GM12891 (cell line): ENCODE measurements around the gene ANKRD30A.
"Not testable (repeated sequence)": the region's sequence is repeated elsewhere in the genome, so short reads cannot be mapped to it uniquely, and the experiment has no call there.

Source experiments
- DNase-seq: peaks from one replicate; pipeline ENCODE4 v3.0.0; 2011; ENCODE audit warnings: low spot score; ENCODE audit not compliant: insufficient read length
- FAIRE-seq: peaks from 2 replicates; lab custom pipeline; 2011; peaks lifted over from hg19 to GRCh38; lab: Jason Lieb, UNC
- PAX5 ChIP-seq: IDR thresholded peaks from 2 replicates; pipeline ENCODE4 v1.6.1; 2011; ENCODE audit warnings: low read length, moderate library complexity, mild to moderate bottlenecking; ENCODE audit not compliant: insufficient read depth, severe bottlenecking
- POLR2A ChIP-seq: IDR thresholded peaks from 2 replicates; pipeline ENCODE4 v1.6.1; 2011; ENCODE audit warnings: low read depth, low read length, control low read depth
- POLR2AphosphoS5 ChIP-seq: IDR thresholded peaks from 2 replicates; pipeline ENCODE4 v1.6.1; 2011; ENCODE audit warnings: low read depth, low read length, control low read depth
- POU2F2 ChIP-seq: IDR thresholded peaks from 2 replicates; pipeline ENCODE4 v1.6.1; 2011; ENCODE audit warnings: low read depth, mild to moderate bottlenecking, control low read depth, low read length, moderate library complexity
- SPI1 ChIP-seq: IDR thresholded peaks from 2 replicates; pipeline ENCODE4 v1.6.1; 2011; ENCODE audit warnings: low read depth, low read length, control low read depth
- TAF1 ChIP-seq: IDR thresholded peaks from 2 replicates; pipeline ENCODE4 v1.6.1; 2011; ENCODE audit warnings: low read depth, low read length, control low read depth

ANKRD30A gene

DNA sequence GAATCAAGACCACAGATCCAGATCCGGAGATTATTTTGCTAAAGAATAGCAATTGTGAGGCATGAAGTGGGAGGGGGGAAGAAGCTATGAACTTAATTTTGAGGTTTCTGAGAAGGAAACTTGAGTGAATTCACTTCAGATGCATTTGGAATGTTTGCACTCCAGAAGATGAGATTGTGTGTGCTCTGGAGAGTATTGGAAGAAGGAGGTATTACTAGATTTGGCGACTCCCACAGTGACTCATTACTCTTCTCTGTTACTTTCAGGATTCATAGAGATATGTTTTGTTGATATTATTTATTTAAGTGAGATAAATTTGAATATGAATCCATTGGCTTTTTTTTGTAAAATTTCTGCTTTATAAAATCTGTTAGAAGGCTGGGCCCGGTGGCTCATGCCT, 80.7 kb downstream of the ANKRD30A start:
- no peak for TF ChIP-seq PAX5
- no peak for TF ChIP-seq POLR2AphosphoS5
- TF ChIP-seq POLR2A, result no peak
- TF ChIP-seq TAF1, result no peak
- no peak for TF ChIP-seq SPI1
- TF ChIP-seq POU2F2, result no peak
- no peak for DNase-seq
- FAIRE-seq, result no peak

GRCh38 chr10:37220866-37221265, 95.5 kb downstream of the ANKRD30A start:
- no peak for TF ChIP-seq TAF1
- no peak for TF ChIP-seq PAX5
- TF ChIP-seq SPI1, result no peak
- no peak for TF ChIP-seq POLR2A
- no peak for TF ChIP-seq POLR2AphosphoS5
- TF ChIP-seq POU2F2, result no peak
- FAIRE-seq, result no peak
- no peak for DNase-seq

DNA sequence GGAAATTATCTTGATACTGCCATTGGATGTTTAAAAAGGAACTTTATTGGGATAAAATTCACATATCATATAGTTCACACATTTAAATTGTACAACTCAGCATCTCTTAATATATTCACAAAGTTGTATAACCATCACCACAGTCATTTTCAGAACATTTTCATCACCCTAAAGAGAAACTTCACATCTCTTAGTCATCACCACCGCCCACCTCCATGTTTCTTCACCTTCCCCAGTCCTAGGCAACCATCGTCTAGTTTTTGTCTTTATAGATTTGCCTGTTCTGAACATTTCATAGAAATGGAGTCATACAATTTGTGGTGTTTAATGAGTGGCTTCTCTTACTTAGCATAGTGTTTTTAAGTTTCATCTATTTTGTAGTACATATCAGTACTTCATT, 96.6 kb downstream of the ANKRD30A start:
- TF ChIP-seq POU2F2, result no peak
- TF ChIP-seq TAF1, result no peak
- TF ChIP-seq POLR2AphosphoS5, result no peak
- no peak for TF ChIP-seq SPI1
- no peak for TF ChIP-seq POLR2A
- no peak for TF ChIP-seq PAX5
- DNase-seq, result no peak
- FAIRE-seq, result no peak

- no peak for FAIRE-seq
- no peak for DNase-seq
- TF ChIP-seq POU2F2, result no peak
Measured at GRCh38 chr10:37225163-37225562, 99.8 kb downstream of the ANKRD30A start.

- DNase-seq (no peak), FAIRE-seq (no peak)
- TF ChIP-seq PAX5 (no peak), POLR2AphosphoS5 (no peak), POLR2A (no peak), TAF1 (no peak), SPI1 (no peak), POU2F2 (no peak)
Measured at GRCh38 chr10:37226524-37226923, 101.1 kb downstream of the ANKRD30A start.

- FAIRE-seq (no peak), DNase-seq (no peak)
- TF ChIP-seq POLR2AphosphoS5 (no peak), PAX5 (no peak), TAF1 (no peak)
Measured at GRCh38 chr10:37234692-37235091, 109.3 kb downstream of the ANKRD30A start.

DNA sequence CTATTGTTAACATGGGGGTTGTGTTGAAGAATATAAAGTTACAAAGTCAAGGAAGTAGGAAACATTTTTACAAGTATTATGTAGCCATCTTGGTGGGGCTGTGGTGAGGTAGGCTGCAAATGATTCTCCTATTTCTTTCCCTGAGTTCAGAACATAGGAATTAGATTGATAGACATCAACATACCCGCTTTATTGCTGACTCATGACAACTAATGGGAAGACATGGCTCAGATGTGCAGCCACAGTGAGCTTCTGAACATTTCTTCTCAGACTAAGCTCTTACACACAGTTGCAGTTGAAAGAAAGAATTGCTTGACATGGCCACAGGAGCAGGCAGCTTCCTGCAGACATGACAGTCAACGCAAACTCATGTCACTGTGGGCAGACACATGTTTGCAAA, 110.7 kb downstream of the ANKRD30A start:
- DNase-seq, result no peak
- FAIRE-seq, result no peak
- TF ChIP-seq SPI1, result no peak
- TF ChIP-seq POU2F2, result no peak
- TF ChIP-seq TAF1, result no peak
- no peak for TF ChIP-seq POLR2AphosphoS5
- no peak for TF ChIP-seq POLR2A
- no peak for TF ChIP-seq PAX5

GRCh38 chr10:37240223-37240622, 114.8 kb downstream of the ANKRD30A start:
- no peak for TF ChIP-seq SPI1
- no peak for TF ChIP-seq POLR2AphosphoS5
- TF ChIP-seq POLR2A, result no peak
- TF ChIP-seq POU2F2, result no peak
- TF ChIP-seq PAX5, result no peak
- no peak for TF ChIP-seq TAF1
- DNase-seq, result no peak
- FAIRE-seq, result no peak

DNA sequence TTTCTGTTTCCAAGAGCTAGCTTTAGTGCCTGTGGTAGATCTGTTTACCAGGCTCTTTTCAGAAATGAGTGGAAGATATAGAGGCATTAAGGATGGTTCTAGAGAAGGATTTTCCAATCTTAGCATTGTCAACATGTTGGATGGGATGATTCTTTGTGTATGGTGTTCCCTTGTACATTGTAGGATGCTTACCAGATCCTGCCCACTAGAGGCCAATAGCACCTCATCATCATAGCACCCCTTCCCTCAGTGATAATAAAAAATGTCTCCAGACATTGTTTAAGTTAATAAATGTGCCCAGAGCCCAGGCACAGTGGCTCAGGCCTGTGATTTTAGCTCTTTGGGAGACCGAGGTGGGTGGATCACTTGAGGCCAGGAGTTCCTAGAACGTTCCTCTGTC, 121.2 kb downstream of the ANKRD30A start:
- DNase-seq (no peak), FAIRE-seq (no peak)
- no peak for TF ChIP-seq SPI1

DNA sequence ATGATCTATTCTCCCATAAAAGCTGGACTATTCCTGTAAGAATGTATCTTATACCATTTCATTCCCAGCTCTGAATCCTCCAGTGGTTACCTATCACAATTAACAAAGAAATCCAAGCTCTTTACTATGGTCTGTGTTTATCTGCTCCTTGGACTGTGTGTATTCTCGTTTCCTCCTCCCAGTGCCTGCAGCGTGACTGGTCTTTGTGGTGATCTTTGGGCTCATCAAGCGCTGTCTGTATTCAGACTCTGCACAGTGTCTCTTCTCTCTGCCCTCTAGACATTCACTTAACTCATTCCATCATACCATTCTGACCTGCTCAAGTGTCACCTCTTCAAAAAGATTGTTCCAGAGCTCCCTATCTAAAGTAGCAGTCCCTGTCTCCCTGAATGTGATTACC, 130.4 kb downstream of the ANKRD30A start:
- not testable (repeated sequence) for DNase-seq, FAIRE-seq

GRCh38 chr10:37263304-37263703, 137.9 kb downstream of the ANKRD30A start:
- TF ChIP-seq POLR2AphosphoS5 (no peak), POU2F2 (no peak), SPI1 (no peak), PAX5 (no peak), TAF1 (no peak), POLR2A (no peak)
- no peak for DNase-seq

More at GRCh38 chr10:37263304-37263703, 137.9 kb downstream of the ANKRD30A start:
- no peak for FAIRE-seq
